ENCODE data around the gene EED.

DNA sequence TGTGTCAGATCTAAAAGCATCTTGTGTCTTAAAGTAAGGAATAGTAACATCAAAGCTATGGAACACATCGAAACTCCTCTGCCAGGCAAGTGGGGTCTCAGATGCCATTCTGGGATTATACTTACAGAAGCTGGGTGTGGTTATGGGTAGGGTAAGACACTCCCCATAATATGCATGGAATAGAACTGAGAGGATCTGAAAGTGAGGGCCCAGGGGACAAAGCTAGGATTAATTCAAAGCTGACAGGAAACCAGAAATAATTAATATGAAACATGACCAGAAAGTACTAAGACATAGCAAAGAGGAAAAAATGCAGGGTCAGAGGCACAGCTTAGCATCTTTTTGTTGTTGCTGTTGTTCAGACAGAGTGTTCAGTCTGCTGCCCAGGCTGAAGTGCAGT is 40.2 kb upstream of the EED start:
- no peak for TF ChIP-seq ZNF423 (CRISPR knock-in tag; IDR thresholded peaks at IDR 0.05)
- TF ChIP-seq CREB1 (CRISPR knock-in tag; IDR thresholded peaks at IDR 0.05): no peak
- TF ChIP-seq, protein P1, sequence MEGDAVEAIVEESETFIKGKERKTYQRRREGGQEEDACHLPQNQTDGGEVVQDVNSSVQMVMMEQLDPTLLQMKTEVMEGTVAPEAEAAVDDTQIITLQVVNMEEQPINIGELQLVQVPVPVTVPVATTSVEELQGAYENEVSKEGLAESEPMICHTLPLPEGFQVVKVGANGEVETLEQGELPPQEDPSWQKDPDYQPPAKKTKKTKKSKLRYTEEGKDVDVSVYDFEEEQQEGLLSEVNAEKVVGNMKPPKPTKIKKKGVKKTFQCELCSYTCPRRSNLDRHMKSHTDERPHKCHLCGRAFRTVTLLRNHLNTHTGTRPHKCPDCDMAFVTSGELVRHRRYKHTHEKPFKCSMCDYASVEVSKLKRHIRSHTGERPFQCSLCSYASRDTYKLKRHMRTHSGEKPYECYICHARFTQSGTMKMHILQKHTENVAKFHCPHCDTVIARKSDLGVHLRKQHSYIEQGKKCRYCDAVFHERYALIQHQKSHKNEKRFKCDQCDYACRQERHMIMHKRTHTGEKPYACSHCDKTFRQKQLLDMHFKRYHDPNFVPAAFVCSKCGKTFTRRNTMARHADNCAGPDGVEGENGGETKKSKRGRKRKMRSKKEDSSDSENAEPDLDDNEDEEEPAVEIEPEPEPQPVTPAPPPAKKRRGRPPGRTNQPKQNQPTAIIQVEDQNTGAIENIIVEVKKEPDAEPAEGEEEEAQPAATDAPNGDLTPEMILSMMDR (IDR thresholded peaks at IDR 0.05): no peak
- TF ChIP-seq, protein P2, sequence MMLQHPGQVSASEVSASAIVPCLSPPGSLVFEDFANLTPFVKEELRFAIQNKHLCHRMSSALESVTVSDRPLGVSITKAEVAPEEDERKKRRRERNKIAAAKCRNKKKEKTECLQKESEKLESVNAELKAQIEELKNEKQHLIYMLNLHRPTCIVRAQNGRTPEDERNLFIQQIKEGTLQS (CRISPR knock-in tag; conservative IDR thresholded peaks at IDR 0.05): no peak
- TF ChIP-seq, protein P3, sequence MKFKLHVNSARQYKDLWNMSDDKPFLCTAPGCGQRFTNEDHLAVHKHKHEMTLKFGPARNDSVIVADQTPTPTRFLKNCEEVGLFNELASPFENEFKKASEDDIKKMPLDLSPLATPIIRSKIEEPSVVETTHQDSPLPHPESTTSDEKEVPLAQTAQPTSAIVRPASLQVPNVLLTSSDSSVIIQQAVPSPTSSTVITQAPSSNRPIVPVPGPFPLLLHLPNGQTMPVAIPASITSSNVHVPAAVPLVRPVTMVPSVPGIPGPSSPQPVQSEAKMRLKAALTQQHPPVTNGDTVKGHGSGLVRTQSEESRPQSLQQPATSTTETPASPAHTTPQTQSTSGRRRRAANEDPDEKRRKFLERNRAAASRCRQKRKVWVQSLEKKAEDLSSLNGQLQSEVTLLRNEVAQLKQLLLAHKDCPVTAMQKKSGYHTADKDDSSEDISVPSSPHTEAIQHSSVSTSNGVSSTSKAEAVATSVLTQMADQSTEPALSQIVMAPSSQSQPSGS (CRISPR knock-in tag; IDR thresholded peaks at IDR 0.05; ENCODE audit: borderline replicate concordance, low read depth): no peak
- TF ChIP-seq, protein P4, sequence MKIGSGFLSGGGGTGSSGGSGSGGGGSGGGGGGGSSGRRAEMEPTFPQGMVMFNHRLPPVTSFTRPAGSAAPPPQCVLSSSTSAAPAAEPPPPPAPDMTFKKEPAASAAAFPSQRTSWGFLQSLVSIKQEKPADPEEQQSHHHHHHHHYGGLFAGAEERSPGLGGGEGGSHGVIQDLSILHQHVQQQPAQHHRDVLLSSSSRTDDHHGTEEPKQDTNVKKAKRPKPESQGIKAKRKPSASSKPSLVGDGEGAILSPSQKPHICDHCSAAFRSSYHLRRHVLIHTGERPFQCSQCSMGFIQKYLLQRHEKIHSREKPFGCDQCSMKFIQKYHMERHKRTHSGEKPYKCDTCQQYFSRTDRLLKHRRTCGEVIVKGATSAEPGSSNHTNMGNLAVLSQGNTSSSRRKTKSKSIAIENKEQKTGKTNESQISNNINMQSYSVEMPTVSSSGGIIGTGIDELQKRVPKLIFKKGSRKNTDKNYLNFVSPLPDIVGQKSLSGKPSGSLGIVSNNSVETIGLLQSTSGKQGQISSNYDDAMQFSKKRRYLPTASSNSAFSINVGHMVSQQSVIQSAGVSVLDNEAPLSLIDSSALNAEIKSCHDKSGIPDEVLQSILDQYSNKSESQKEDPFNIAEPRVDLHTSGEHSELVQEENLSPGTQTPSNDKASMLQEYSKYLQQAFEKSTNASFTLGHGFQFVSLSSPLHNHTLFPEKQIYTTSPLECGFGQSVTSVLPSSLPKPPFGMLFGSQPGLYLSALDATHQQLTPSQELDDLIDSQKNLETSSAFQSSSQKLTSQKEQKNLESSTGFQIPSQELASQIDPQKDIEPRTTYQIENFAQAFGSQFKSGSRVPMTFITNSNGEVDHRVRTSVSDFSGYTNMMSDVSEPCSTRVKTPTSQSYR (CRISPR knock-in tag; IDR thresholded peaks at IDR 0.05): no peak
- no peak for TF ChIP-seq GABPB1 (CRISPR knock-in tag; IDR thresholded peaks at IDR 0.05)
- no peak for TF ChIP-seq MXD4 (CRISPR knock-in tag; IDR thresholded peaks at IDR 0.05; ENCODE audit: borderline replicate concordance)
- TF ChIP-seq, protein P5, sequence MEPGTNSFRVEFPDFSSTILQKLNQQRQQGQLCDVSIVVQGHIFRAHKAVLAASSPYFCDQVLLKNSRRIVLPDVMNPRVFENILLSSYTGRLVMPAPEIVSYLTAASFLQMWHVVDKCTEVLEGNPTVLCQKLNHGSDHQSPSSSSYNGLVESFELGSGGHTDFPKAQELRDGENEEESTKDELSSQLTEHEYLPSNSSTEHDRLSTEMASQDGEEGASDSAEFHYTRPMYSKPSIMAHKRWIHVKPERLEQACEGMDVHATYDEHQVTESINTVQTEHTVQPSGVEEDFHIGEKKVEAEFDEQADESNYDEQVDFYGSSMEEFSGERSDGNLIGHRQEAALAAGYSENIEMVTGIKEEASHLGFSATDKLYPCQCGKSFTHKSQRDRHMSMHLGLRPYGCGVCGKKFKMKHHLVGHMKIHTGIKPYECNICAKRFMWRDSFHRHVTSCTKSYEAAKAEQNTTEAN (CRISPR knock-in tag; IDR thresholded peaks at IDR 0.05): no peak
- no peak for TF ChIP-seq KAT7 (CRISPR knock-in tag; IDR thresholded peaks at IDR 0.05; ENCODE audit: borderline replicate concordance)
